NT2/D1 (cell line): ENCODE results near the gene MAT2A.

Experiments used
- DNase-seq: peaks from one replicate; pipeline ENCODE4 v3.0.0-alpha.2; 2011; ENCODE audit warnings: low read depth, low spot score
- H3K27me3 ChIP-seq: 2 replicates; pipeline ENCODE4 v1.6.0; 2011; ENCODE audit warnings: mild to moderate bottlenecking; ENCODE audit not compliant: insufficient read length, insufficient read depth
- H3K36me3 ChIP-seq: 2 replicates; pipeline ENCODE4 v1.6.1; 2011; ENCODE audit warnings: mild to moderate bottlenecking, low read length, mixed read lengths; ENCODE audit not compliant: insufficient read depth, insufficient read length
- H3K4me1 ChIP-seq: 2 replicates; pipeline ENCODE4 v1.5.1; 2011; ENCODE audit not compliant: insufficient read depth, insufficient read length
- H3K4me3 ChIP-seq: 2 replicates; pipeline ENCODE4 v1.5.1; 2011; ENCODE audit warnings: low read depth; ENCODE audit not compliant: insufficient read length
- H3K9ac ChIP-seq: 2 replicates; pipeline ENCODE4 v1.6.0; 2011; ENCODE audit warnings: low read depth; ENCODE audit not compliant: insufficient read length
- H3K9me3 ChIP-seq: 2 replicates; pipeline ENCODE4 v1.5.1; 2011; ENCODE audit warnings: mild to moderate bottlenecking, low read length; ENCODE audit not compliant: insufficient read depth
- SUZ12 ChIP-seq: IDR thresholded peaks from 2 replicates; pipeline ENCODE4 v1.6.1; 2011; ENCODE audit not compliant: insufficient read length, insufficient read depth; ENCODE audit errors: extremely low read depth
- YY1 ChIP-seq: IDR thresholded peaks from 2 replicates; pipeline ENCODE4 v1.6.1; 2011; ENCODE audit not compliant: insufficient read length, insufficient read depth
- ZNF274 ChIP-seq: IDR thresholded peaks from 2 replicates; pipeline ENCODE4 v1.6.1; 2011; ENCODE audit warnings: mild to moderate bottlenecking, low read depth, low read length

MAT2A gene

DNA sequence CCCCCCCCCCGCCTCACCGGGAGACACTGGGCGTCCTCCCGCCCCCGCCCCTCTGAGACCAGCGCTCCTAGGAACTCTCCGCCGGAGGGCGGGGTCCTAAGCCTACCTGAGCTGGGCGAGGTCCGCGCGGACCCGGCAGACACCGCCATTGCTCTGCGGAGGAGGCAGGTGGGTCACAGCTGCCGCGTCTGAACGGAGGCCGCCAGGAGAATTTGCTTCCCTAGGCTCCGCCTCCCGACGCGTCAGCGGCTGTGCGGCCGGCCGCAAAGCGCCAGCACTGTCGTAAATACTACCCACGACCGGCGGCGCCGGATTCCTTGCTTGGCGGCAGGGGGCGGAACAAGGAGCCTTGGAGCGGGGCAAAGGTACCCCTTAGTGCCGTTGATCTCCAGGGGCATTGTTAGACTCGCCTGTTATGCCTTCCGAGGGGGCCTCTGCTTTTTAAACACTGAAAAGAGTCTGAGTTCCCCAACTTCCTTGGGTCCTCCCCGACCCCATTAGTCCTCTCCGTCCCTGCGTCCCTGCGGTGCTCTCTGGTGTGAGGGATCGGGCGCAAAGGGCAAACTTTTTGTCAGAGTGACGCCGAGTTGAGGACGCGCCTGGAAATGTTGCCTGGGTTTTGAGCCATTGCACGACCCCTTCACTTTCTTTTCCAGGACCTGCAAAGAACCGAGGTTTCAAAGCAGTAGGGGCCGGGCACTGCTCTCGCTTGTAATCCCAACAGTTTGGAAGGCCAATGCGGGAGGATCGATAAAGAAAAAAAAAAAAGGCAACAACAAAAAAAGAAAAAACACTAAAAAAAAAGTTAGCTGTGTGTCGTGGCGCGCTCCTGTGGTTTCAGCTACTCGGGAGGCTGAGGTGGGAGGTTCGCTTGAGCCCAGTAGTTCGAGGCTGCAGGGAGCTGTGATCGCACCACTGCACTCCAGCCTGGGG, 22.6 kb downstream of the MAT2A start, which contains the start of gene GGCX:
Gene GGCX (minus strand): TSS at position 214 of the 933 bp plus-strand sequence. CDS start 65 bp downstream, at position 149.
- DNase-seq: peak; percentile 95
- no peaks in the 10 kb centered on the region for H3K9me3 ChIP-seq
- H3K9ac ChIP-seq: peak within 1 kb of the TSS; percentile 91
- peak; percentile 51 for TF ChIP-seq YY1
- TF ChIP-seq SUZ12: no peak
- peaks cover 23% of the 10 kb centered on the region for H3K36me3 ChIP-seq
- peak within 1 kb of the TSS; percentile 77 for H3K4me3 ChIP-seq
- no peaks in the 10 kb centered on the region for H3K27me3 ChIP-seq
- no peaks in the 10 kb centered on the region for H3K4me1 ChIP-seq

DNA sequence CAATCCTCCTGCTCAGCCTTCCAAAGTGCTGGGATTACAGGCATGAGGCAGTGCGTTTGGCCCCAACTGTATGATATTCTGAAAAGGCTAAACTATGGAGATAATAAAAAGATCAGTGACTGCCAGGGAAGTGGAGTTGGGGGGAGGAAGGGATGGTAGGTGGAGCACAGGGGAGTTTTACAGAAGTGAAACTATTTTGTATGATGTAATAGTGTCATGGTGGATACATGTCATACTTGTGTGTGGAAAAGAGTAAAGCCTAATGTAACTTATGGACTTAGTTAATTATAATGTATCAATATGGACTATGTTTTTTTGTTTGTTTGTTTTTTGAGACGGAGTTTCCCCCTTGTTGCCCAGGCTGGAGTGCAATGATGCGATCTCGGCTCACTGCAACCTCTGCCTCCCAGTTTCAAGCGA, 25.2 kb downstream of the MAT2A start:
- H3K36me3 ChIP-seq: peaks cover 3% of the 10 kb centered on the region
- no peak overlapping the region for H3K9ac ChIP-seq
- TF ChIP-seq SUZ12: no peak
- no peak for TF ChIP-seq ZNF274
- no peak for TF ChIP-seq YY1
- peaks cover 9% of the 10 kb centered on the region for H3K27me3 ChIP-seq
- DNase-seq: no peak
- H3K4me1 ChIP-seq: no peaks in the 10 kb centered on the region
- H3K9me3 ChIP-seq: no peaks in the 10 kb centered on the region
- H3K4me3 ChIP-seq: no peak overlapping the region

DNA sequence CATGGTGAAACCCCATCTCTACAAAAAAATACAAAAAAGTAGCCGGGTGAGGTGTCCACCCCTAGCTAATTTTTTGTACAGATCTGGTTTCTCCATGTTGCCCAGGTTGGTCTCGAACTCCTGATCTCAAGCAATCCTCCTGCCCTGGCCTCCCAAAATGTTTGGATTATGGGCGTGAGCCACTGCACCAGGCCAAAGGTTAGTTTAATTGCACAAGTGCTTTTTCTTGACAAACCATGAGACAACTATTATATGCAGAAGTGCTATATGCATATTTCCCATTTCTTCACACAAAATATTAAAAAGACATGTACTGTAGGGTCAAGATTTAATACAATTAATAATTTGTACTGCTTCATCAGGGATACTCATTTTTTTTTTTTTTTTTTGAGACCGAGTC, 27.3 kb downstream of the MAT2A start:
- peaks cover 29% of the 10 kb centered on the region for H3K27me3 ChIP-seq
- no peaks in the 10 kb centered on the region for H3K4me1 ChIP-seq
- no peak for DNase-seq
- no peaks in the 10 kb centered on the region for H3K9me3 ChIP-seq
- no peak for TF ChIP-seq YY1
- TF ChIP-seq SUZ12: no peak
- TF ChIP-seq ZNF274: no peak
- H3K36me3 ChIP-seq: no peaks in the 10 kb centered on the region
- no peak overlapping the region for H3K4me3 ChIP-seq
- no peak overlapping the region for H3K9ac ChIP-seq

DNA sequence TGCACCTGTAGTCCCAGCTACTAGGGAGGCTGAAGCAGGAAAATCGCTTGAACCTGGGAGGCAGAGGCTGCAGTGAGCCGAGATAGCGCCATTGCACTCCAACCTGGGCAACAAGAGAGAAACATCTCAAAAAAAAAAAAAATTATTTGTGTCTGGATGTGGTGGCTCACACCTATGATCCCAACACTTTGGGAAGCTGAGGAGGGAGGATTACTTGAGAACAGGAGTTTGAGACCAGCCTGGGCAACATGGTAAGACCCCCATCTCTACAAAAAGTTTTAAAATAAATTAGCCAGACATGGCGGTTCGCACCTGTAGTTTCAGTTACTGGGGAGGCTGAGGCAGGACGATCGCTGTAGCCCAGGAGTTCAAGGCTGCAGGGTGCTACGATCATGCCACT, 36.8 kb downstream of the MAT2A start:
- no peak overlapping the region for H3K4me3 ChIP-seq
- no peak overlapping the region for H3K9ac ChIP-seq
- peaks cover 28% of the 10 kb centered on the region for H3K27me3 ChIP-seq
- DNase-seq: no peak
- no peaks in the 10 kb centered on the region for H3K36me3 ChIP-seq
- no peak for TF ChIP-seq ZNF274
- TF ChIP-seq YY1: no peak
- TF ChIP-seq SUZ12: no peak
- no peaks in the 10 kb centered on the region for H3K4me1 ChIP-seq
- H3K9me3 ChIP-seq: no peaks in the 10 kb centered on the region

DNA sequence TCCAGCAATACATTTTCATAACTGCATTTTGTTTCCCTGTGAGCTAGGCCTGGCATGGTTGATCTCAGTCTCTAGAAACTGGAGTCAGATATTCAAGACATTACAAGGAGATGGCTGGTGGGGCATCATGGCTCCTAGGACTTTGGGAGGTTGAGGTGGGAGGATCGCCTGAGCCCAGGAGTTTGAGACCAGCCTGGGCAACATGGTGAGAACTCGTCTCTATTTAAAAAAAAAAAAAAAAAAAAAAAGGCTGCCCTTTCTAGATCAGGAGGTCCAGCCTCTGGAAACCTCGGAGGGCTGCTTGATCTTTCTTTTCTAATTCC, 38.1 kb downstream of the MAT2A start:
- Histone ChIP-seq H3K9me3 (no peaks in the 10 kb centered on the region), H3K36me3 (no peaks in the 10 kb centered on the region), H3K4me3 (no peak overlapping the region), H3K4me1 (no peaks in the 10 kb centered on the region), H3K9ac (no peak overlapping the region), H3K27me3 (peaks cover 23% of the 10 kb centered on the region)
- DNase-seq: no peak
- TF ChIP-seq YY1: no peak
- no peak for TF ChIP-seq SUZ12
- no peak for TF ChIP-seq ZNF274

DNA sequence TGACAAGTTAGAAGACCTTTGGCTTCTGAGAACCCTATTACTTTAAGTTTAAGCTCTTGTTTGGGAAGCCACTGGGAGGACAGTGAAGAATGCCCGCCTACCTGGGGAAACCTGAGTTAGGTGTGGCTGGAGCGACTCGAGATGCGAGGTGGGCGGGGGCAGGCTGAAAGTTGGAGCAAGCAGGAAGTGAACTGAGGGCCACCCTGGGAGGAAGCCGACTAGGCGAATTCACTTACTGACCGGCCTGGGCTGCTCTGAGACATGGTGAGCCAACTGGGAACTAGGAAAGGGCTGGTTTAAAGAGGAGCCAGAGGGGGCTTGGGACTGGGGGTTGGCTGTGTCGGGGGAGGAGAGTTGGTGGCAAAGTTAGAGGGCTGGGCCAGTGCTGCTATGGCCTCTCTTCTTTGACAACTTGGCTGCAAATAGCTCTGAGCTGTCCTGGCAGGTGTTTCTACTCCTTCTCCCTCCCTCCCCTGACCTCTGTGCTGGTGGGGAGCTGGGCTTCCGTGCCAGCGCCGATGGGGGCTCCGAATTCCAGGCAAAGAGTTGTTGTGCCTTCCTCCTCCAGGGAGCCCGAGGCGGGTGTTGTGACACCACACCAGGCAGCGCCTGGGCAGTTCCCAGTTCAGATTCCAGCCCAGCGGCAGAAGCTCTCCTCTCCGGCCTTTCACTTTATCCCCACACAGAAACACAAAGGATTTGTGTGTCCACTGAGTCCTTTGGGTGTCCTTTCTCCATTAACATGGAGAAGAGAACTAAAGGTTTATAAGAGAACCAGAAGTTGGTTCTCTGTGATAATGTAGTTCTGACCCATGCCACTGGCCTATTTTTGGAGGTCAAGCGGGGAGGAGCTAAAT, 38.6 kb downstream of the MAT2A start, which contains the start of gene VAMP8:
Gene VAMP8 (plus strand): TSS at position 201 of the 857 bp plus-strand sequence. CDS start 61 bp downstream, at position 262.
- TF ChIP-seq SUZ12: no peak
- TF ChIP-seq ZNF274: no peak
- no peak for TF ChIP-seq YY1
- peaks cover 28% of the 10 kb centered on the region for H3K27me3 ChIP-seq
- H3K9me3 ChIP-seq: no peaks in the 10 kb centered on the region
- no peaks in the 10 kb centered on the region for H3K36me3 ChIP-seq
- H3K4me3 ChIP-seq: peak within 1 kb of the TSS; percentile 21
- DNase-seq: no peak
- H3K4me1 ChIP-seq: no peaks in the 10 kb centered on the region
- H3K9ac ChIP-seq: peak within 1 kb of the TSS; percentile 56
